ENCODE data around the gene ARL10. TPM values are rescaled to one million over a fixed set of nuclear protein-coding genes. Genes with fewer than 3 reads are reported as not detected.

The ARL10 gene
- total and polyA plus RNA-seq, 2 donors (not counting 1 experiment from before 2014, with no cell fraction given) = 13.1 to 27.9 TPM

DNA sequence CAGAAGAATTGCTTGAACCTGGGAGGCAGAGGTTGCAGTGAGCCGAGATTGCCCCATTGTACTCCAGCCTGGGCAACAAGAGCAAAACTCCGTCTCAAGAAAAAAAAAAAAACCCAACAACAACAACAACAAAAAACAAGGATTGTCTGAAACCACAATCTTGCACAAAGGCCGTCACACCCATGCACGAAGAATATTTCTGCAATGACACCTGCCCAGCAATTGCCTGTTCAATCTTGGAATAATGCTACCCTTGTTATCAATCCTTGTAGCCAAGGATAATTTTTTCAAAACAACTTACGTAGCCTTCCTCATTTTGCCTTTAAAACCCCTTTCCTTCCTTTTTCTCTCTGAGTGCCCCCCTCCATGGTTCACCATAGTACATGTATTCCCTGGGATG lies 54.8 kb downstream of the ARL10 start:
- H3K9ac ChIP-seq (ENCODE audit: low read length) = no peak overlapping the region
- ChIA-PET POLR2A (interaction anchor here (0.5 kb wide), 1 partner anchor 117 kb away, joined by 3 read pairs; the partner anchor contains the start of gene RNF44), CTCF (no interaction called here)
- Mint-ChIP-seq H3K27me3 (peaks cover 15% of the 10 kb centered on the region), H3K4me1 (peaks cover 14% of the 10 kb centered on the region), H3K4me3 (no peak overlapping the region), H3K27ac (no peak overlapping the region), H3K9me3 (ENCODE audit: insufficient read depth) (no peaks in the 10 kb centered on the region)
- TF ChIP-seq, protein P1, sequence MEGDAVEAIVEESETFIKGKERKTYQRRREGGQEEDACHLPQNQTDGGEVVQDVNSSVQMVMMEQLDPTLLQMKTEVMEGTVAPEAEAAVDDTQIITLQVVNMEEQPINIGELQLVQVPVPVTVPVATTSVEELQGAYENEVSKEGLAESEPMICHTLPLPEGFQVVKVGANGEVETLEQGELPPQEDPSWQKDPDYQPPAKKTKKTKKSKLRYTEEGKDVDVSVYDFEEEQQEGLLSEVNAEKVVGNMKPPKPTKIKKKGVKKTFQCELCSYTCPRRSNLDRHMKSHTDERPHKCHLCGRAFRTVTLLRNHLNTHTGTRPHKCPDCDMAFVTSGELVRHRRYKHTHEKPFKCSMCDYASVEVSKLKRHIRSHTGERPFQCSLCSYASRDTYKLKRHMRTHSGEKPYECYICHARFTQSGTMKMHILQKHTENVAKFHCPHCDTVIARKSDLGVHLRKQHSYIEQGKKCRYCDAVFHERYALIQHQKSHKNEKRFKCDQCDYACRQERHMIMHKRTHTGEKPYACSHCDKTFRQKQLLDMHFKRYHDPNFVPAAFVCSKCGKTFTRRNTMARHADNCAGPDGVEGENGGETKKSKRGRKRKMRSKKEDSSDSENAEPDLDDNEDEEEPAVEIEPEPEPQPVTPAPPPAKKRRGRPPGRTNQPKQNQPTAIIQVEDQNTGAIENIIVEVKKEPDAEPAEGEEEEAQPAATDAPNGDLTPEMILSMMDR (IDR thresholded peaks at IDR 0.05) = no peak
- no peak for TF ChIP-seq EZH2 (IDR thresholded peaks at IDR 0.05; ENCODE audit: borderline replicate concordance, insufficient read depth, low read depth, low read length, poor library complexity, severe bottlenecking)
- H3K9me3 ChIP-seq (ENCODE audit: control extremely low read depth in 1 of 3, control insufficient read depth in 2 of 3, insufficient read depth in 1 of 3, low read length in 2 of 3) = no peaks in the 10 kb centered on the region
- intact Hi-C loops (cut with micrococcal nuclease) = no loop called here
- H3K27ac ChIP-seq (ENCODE audit: low read length in 2 of 2) = no peak overlapping the region
- H4K20me1 ChIP-seq (ENCODE audit: control insufficient read depth, insufficient read depth, low read length, poor library complexity, severe bottlenecking) = no peaks in the 10 kb centered on the region
- DNase-seq (no peak), ATAC-seq (ENCODE audit: low read depth) (no peak)
- no peak overlapping the region for H2AFZ ChIP-seq (ENCODE audit: insufficient read depth, low read depth, low read length, poor library complexity, severe bottlenecking)
- WGBS (ENCODE audit: insufficient coverage) = 92% methylated on average over 3 of the region's 5 CpGs
- peaks cover 24% of the 10 kb centered on the region for H3K79me2 ChIP-seq (ENCODE audit: control insufficient read depth, insufficient read depth, low read length)
- no peaks in the 10 kb centered on the region for H3K36me3 ChIP-seq (replicated peaks in 1 of 2; ENCODE audit: control extremely low read depth in 1 of 2, control insufficient read depth in 1 of 2, extremely low read depth in 1 of 2, insufficient read depth in 2 of 2, low read length in 1 of 2)
- peaks cover 14 to 17% of the 10 kb centered on the region in 2 donors for H3K4me1 ChIP-seq (ENCODE audit: control insufficient read depth in 2 of 2, insufficient read depth in 2 of 2, low read length in 2 of 2)
- H3K27me3 ChIP-seq (replicated peaks in 1 of 4; ENCODE audit: control extremely low read depth in 1 of 4, control insufficient read depth in 3 of 4, insufficient read depth in 4 of 4, low read length in 3 of 4) = no peaks in the 10 kb centered on the region
- no peak overlapping the region for H3K4me2 ChIP-seq (replicated peaks; ENCODE audit: low read depth, low read length, poor library complexity, severe bottlenecking)
- no peak overlapping the region for H3K4me3 ChIP-seq (ENCODE audit: control extremely low read depth in 1 of 5, extremely low read depth in 1 of 5, insufficient read depth in 1 of 5, low read depth in 2 of 5, low read length in 4 of 5)

DNA sequence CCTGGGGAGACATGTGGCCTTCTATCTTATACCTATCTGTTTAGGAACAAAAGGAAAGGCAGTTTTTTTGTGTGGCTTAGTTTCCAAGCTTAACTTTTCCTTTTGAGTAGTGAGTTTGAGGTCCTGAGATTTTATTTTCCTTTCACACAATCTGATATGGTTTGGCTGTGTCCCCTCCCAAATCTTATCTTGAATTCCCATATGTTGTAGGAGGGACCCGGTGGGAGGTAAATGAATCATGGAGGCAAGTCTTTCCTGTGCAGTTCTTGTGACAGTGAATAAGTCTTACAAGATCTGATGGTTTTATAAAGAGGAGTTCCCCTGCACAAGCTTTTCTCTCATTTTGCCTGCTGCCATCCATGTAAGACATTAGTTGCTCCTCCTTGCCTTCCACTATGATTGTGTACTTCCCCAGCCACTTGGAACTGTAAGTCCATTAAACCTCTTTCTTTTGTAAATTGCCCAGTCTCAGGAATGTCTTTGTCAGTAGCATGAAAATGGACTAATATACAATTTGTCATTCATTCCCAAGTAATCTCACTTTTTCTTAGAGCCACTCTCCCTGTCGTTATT lies 55.8 kb downstream of the ARL10 start:
- WGBS (ENCODE audit: insufficient coverage) = no CpG with 5 or more reads among the region's 2 CpGs
- H3K27ac Mint-ChIP-seq = no peak overlapping the region

More for the DNA sequence above, 55.8 kb downstream of the ARL10 start:
- H3K4me3 Mint-ChIP-seq = no peak overlapping the region
- ChIA-PET CTCF (no interaction called here), POLR2A (interaction anchor here (0.7 kb wide), 1 partner anchor 35 kb away, joined by 6 read pairs; no protein-coding TSS in a partner anchor)
- H3K27me3 Mint-ChIP-seq = peaks cover 15% of the 10 kb centered on the region
- TF ChIP-seq EZH2 (IDR thresholded peaks at IDR 0.05; ENCODE audit: borderline replicate concordance, insufficient read depth, low read depth, low read length, poor library complexity, severe bottlenecking) = no peak
- TF ChIP-seq, protein P1 (IDR thresholded peaks at IDR 0.05) = no peak
- Histone ChIP-seq H3K4me2 (replicated peaks; ENCODE audit: low read depth, low read length, poor library complexity, severe bottlenecking) (no peak overlapping the region), H3K27ac (ENCODE audit: low read length in 2 of 2) (no peak overlapping the region), H4K20me1 (ENCODE audit: control insufficient read depth, insufficient read depth, low read length, poor library complexity, severe bottlenecking) (no peaks in the 10 kb centered on the region), H3K36me3 (replicated peaks in 1 of 2; ENCODE audit: control extremely low read depth in 1 of 2, control insufficient read depth in 1 of 2, extremely low read depth in 1 of 2, insufficient read depth in 2 of 2, low read length in 1 of 2) (no peaks in the 10 kb centered on the region), H3K4me3 (ENCODE audit: control extremely low read depth in 1 of 5, extremely low read depth in 1 of 5, insufficient read depth in 1 of 5, low read depth in 2 of 5, low read length in 4 of 5) (no peak overlapping the region), H3K4me1 (ENCODE audit: control insufficient read depth in 2 of 2, insufficient read depth in 2 of 2, low read length in 2 of 2) (peaks cover 7 to 8% of the 10 kb centered on the region in 2 donors), H2AFZ (ENCODE audit: insufficient read depth, low read depth, low read length, poor library complexity, severe bottlenecking) (no peak overlapping the region), H3K27me3 (replicated peaks in 1 of 4; ENCODE audit: control extremely low read depth in 1 of 4, control insufficient read depth in 3 of 4, insufficient read depth in 4 of 4, low read length in 3 of 4) (no peaks in the 10 kb centered on the region), H3K79me2 (ENCODE audit: control insufficient read depth, insufficient read depth, low read length) (peaks cover 18% of the 10 kb centered on the region), H3K9me3 (ENCODE audit: control extremely low read depth in 1 of 3, control insufficient read depth in 2 of 3, insufficient read depth in 1 of 3, low read length in 2 of 3) (peaks cover 0 to 3% (median 0%) of the 10 kb centered on the region in 3 donors), H3K9ac (ENCODE audit: low read length) (no peak overlapping the region)
- peaks cover 8% of the 10 kb centered on the region for H3K4me1 Mint-ChIP-seq
- no peaks in the 10 kb centered on the region for H3K9me3 Mint-ChIP-seq (ENCODE audit: insufficient read depth)
- ATAC-seq (ENCODE audit: low read depth) (no peak), DNase-seq (no peak)
- intact Hi-C loops (cut with micrococcal nuclease) = no loop called here
